ENCODE measurements around the gene HECA.

The HECA gene

GRCh38 chr6:139204978-139205377 is 70.1 kb downstream of the HECA start:
- no peak for TF ChIP-seq FOXM1 (IDR thresholded peaks at IDR 0.05; ENCODE audit: borderline replicate concordance, low read depth)
- TF ChIP-seq CEBPB (IDR thresholded peaks at IDR 0.05), result no peak
- TF ChIP-seq TEAD4 (IDR thresholded peaks at IDR 0.05), result no peak

GRCh38 chr6:139205843-139206242 is 71.0 kb downstream of the HECA start:
- TF ChIP-seq TCF12 (IDR thresholded peaks at IDR 0.05; ENCODE audit: low read depth), result no peak
- no peak for TF ChIP-seq RAD21 (IDR thresholded peaks at IDR 0.05; ENCODE audit: low read depth)
- TF ChIP-seq CREB1 (IDR thresholded peaks at IDR 0.05; ENCODE audit: low read depth), result no peak
- TF ChIP-seq MAX (IDR thresholded peaks at IDR 0.05), result no peak
- TF ChIP-seq TEAD4 (IDR thresholded peaks at IDR 0.05), result no peak
- TF ChIP-seq NFIC (IDR thresholded peaks at IDR 0.05), result no peak
- no peak for TF ChIP-seq REST (IDR thresholded peaks at IDR 0.05; ENCODE audit: low read depth)

- TF ChIP-seq CREB1 (IDR thresholded peaks at IDR 0.05; ENCODE audit: low read depth), result no peak
- no peak for TF ChIP-seq YY1 (IDR thresholded peaks at IDR 0.05; ENCODE audit: low read depth)
- no peak for TF ChIP-seq MAX (IDR thresholded peaks at IDR 0.05)
- no peak for TF ChIP-seq EP300 (IDR thresholded peaks at IDR 0.05; ENCODE audit: borderline replicate concordance)
- no peak for TF ChIP-seq ZBTB7A (IDR thresholded peaks at IDR 0.05; ENCODE audit: low read depth)
- TF ChIP-seq USF1 (IDR thresholded peaks at IDR 0.05), result no peak
- TF ChIP-seq TAF1 (IDR thresholded peaks at IDR 0.05; ENCODE audit: low read depth), result no peak
- no peak for TF ChIP-seq FOXM1 (IDR thresholded peaks at IDR 0.05; ENCODE audit: borderline replicate concordance, low read depth)
- TF ChIP-seq EGR1 (IDR thresholded peaks at IDR 0.05), result no peak
- peak; percentile 23; the same call in 1 of the 2 replicates for TF ChIP-seq TEAD4 (IDR thresholded peaks at IDR 0.05)
- no peak for TF ChIP-seq REST (IDR thresholded peaks at IDR 0.05; ENCODE audit: low read depth)
- peak; percentile 93 for TF ChIP-seq RAD21 (IDR thresholded peaks at IDR 0.05; ENCODE audit: low read depth)
- no peak for TF ChIP-seq CEBPB (IDR thresholded peaks at IDR 0.05)
- no peak for TF ChIP-seq TCF12 (IDR thresholded peaks at IDR 0.05; ENCODE audit: low read depth)
- TF ChIP-seq NFIC (IDR thresholded peaks at IDR 0.05), result no peak
These were observed 84.4 kb downstream of the HECA start for GRCh38 chr6:139219271-139219729.

- TF ChIP-seq EP300 (IDR thresholded peaks at IDR 0.05; ENCODE audit: borderline replicate concordance), result no peak
- TF ChIP-seq CREB1 (IDR thresholded peaks at IDR 0.05; ENCODE audit: low read depth), result no peak
- no peak for TF ChIP-seq MAX (IDR thresholded peaks at IDR 0.05)
- TF ChIP-seq TCF12 (IDR thresholded peaks at IDR 0.05; ENCODE audit: low read depth), result no peak
These were observed 84.9 kb downstream of the HECA start for GRCh38 chr6:139219746-139220145.

Data from Ishikawa (cell line).